Measurements from ENCODE around the gene NR2F2.

Gene NR2F2

GRCh38 chr15:96336108-96336595 is 5.7 kb downstream of the NR2F2 start:
- H3K4me3 ChIP-seq (ENCODE audit: low read depth, low read length), result no peak overlapping the region

GRCh38 chr15:96336596-96337364 is 6.3 kb downstream of the NR2F2 start:
- no peak for TF ChIP-seq CTCF (IDR thresholded peaks at IDR 0.05; ENCODE audit: insufficient read depth, low read depth, low read length, missing control alignments)
- no peak overlapping the region for H3K4me3 ChIP-seq (ENCODE audit: low read depth, low read length)
- no peak for DNase-seq (ENCODE audit: low read depth)

More at GRCh38 chr15:96336108-96336595, 5.7 kb downstream of the NR2F2 start:
- no peak for TF ChIP-seq CTCF (IDR thresholded peaks at IDR 0.05; ENCODE audit: insufficient read depth, low read depth, low read length, missing control alignments)
- DNase-seq (ENCODE audit: low read depth), result no peak

GRCh38 chr15:96337365-96338023 is 7.0 kb downstream of the NR2F2 start:
- H3K4me3 ChIP-seq (ENCODE audit: low read depth, low read length), result no peak overlapping the region
- TF ChIP-seq CTCF (IDR thresholded peaks at IDR 0.05; ENCODE audit: insufficient read depth, low read depth, low read length, missing control alignments), result no peak
- DNase-seq (ENCODE audit: low read depth), result no peak

GRCh38 chr15:96338074-96338765 is 7.7 kb downstream of the NR2F2 start:
- no peak overlapping the region for H3K4me3 ChIP-seq (ENCODE audit: low read depth, low read length)
- no peak for DNase-seq (ENCODE audit: low read depth)
- TF ChIP-seq CTCF (IDR thresholded peaks at IDR 0.05; ENCODE audit: insufficient read depth, low read depth, low read length, missing control alignments), result no peak

DNA sequence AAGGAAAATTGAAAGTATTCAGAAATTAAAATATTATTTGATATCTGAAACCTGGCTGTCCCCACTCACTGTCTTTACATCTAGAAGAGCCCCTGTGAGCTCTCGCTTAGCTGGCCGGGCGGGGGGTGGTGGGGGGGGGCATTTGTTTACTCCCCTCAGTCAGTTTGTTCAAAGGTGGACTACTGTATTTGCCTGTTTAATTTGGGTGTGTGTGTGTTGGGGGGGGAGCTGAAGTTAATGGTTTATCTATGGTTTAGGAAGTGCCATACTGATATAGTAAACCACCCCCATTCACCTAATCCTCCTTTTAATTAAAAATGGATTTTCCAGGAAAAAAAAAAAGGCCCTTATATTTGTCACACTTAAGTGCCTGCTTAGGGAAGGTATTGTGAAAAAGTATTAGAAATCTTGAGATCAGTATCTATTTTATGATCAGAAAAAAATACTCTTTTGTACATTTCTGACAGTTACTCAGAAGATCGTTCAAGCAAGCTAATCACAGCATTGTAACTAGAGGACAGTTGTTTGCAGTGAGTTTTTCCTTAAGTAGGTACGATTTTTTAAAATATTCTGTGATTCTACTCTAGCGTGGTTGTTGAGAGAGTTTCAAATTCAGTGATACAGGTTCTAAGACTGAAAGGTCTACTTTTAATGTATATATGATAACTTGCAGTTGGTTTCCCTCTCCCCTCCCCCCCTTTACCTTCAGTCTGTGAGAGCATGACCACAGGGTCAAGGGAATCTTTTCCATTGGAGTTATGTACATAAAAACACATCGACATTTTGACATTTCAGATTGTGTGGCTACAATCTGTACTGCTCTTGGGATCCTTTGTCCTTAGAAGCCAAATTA is 8.5 kb downstream of the NR2F2 start:
- no peak overlapping the region for H3K4me3 ChIP-seq (ENCODE audit: low read depth, low read length)

More for the DNA sequence above, 8.5 kb downstream of the NR2F2 start:
- no peak for DNase-seq (ENCODE audit: low read depth)
- no peak for TF ChIP-seq CTCF (IDR thresholded peaks at IDR 0.05; ENCODE audit: insufficient read depth, low read depth, low read length, missing control alignments)

Measured in GM12865 (cell line).